T-helper 1 cell treated with Interleukin-12 subunit alpha and Interleukin-12 subunit beta and Interleukin-4 antibody, amounts not matched to agents 30 ng/mL and 1 ng/mL, for 36 hours (primary cell): ENCODE data around the gene KRTAP9-6. TPM values are rescaled to one million over a fixed set of nuclear protein-coding genes. Genes with fewer than 3 reads are reported as not detected.

Experiments
- total RNA-seq: library from RNA; stranded (reverse); gene quantifications from 2 replicates; pipeline ENCODE4 v1.2.3, GENCODE V29; 2022

The KRTAP9-6 gene
- total RNA-seq, 1 donor from 2014 or later: not detected

Other genes with a start within 250 kb of the KRTAP9-6 start
- not detected in 2 replicates for gene KRTAP1-5, start 238.2 kb upstream of the KRTAP9-6 start, total RNA-seq
- not detected in 2 replicates for gene KRTAP1-4, start 235.2 kb upstream of the KRTAP9-6 start, total RNA-seq
- gene KRTAP1-3, start 230.5 kb upstream of the KRTAP9-6 start, total RNA-seq: not detected in 2 replicates
- gene KRTAP1-1, start 223.9 kb upstream of the KRTAP9-6 start, total RNA-seq: not detected in 2 replicates
- not detected in 2 replicates for gene KRTAP2-1, start 218.1 kb upstream of the KRTAP9-6 start, total RNA-seq
- not detected in 2 replicates for gene KRTAP2-2, start 210.1 kb upstream of the KRTAP9-6 start, total RNA-seq
- not detected in 2 replicates for gene KRTAP2-3, start 205.3 kb upstream of the KRTAP9-6 start, total RNA-seq
- gene KRTAP2-4, start 199.5 kb upstream of the KRTAP9-6 start, total RNA-seq: not detected in 2 replicates
- not detected in 2 replicates for gene KRTAP4-7, start 181.2 kb upstream of the KRTAP9-6 start, total RNA-seq
- gene KRTAP4-8, start 167.2 kb upstream of the KRTAP9-6 start, total RNA-seq: not detected in 2 replicates
- not detected in 2 replicates for gene KRTAP4-16, start 163.2 kb upstream of the KRTAP9-6 start, total RNA-seq
- gene KRTAP4-9, start 160.0 kb upstream of the KRTAP9-6 start, total RNA-seq: not detected in 2 replicates
- not detected in 2 replicates for gene KRTAP4-11, start 147.0 kb upstream of the KRTAP9-6 start, total RNA-seq
- not detected in 2 replicates for gene KRTAP4-12, start 141.2 kb upstream of the KRTAP9-6 start, total RNA-seq
- gene KRTAP4-6, start 124.8 kb upstream of the KRTAP9-6 start, total RNA-seq: not detected in 2 replicates
- not detected in 2 replicates for gene KRTAP4-5, start 115.6 kb upstream of the KRTAP9-6 start, total RNA-seq
- not detected in 2 replicates for gene KRTAP4-4, start 104.6 kb upstream of the KRTAP9-6 start, total RNA-seq
- gene KRTAP4-3, start 97.2 kb upstream of the KRTAP9-6 start, total RNA-seq: not detected in 2 replicates
- not detected in 2 replicates for gene KRTAP4-2, start 87.2 kb upstream of the KRTAP9-6 start, total RNA-seq
- gene KRTAP4-1, start 80.5 kb upstream of the KRTAP9-6 start, total RNA-seq: not detected in 2 replicates
- gene KRTAP9-1, start 75.5 kb upstream of the KRTAP9-6 start, total RNA-seq: not detected in 2 replicates
- gene KRTAP9-2, start 38.7 kb upstream of the KRTAP9-6 start, total RNA-seq: not detected in 2 replicates
- gene KRTAP9-3, start 32.9 kb upstream of the KRTAP9-6 start, total RNA-seq: not detected in 2 replicates
- not detected in 2 replicates for gene KRTAP9-8, start 27.4 kb upstream of the KRTAP9-6 start, total RNA-seq
- gene KRTAP9-4, start 15.7 kb upstream of the KRTAP9-6 start, total RNA-seq: not detected in 2 replicates
- gene KRTAP9-9, start 10.0 kb upstream of the KRTAP9-6 start, total RNA-seq: not detected in 2 replicates
- not detected in 2 replicates for gene KRTAP9-7, start 10.3 kb downstream of the KRTAP9-6 start, total RNA-seq
- not detected in 2 replicates for gene KRTAP29-1, start 37.5 kb downstream of the KRTAP9-6 start, total RNA-seq
- gene KRTAP16-1, start 43.9 kb downstream of the KRTAP9-6 start, total RNA-seq: not detected in 2 replicates
- not detected in 2 replicates for gene KRTAP17-1, start 50.3 kb downstream of the KRTAP9-6 start, total RNA-seq
- gene KRT33A, start 85.5 kb downstream of the KRTAP9-6 start, total RNA-seq: not detected in 2 replicates
- not detected in 2 replicates for gene KRT33B, start 104.4 kb downstream of the KRTAP9-6 start, total RNA-seq
- gene KRT34, start 116.9 kb downstream of the KRTAP9-6 start, total RNA-seq: not detected in 2 replicates
- not detected in 2 replicates for gene KRT31, start 132.2 kb downstream of the KRTAP9-6 start, total RNA-seq
- gene KRT37, start 159.2 kb downstream of the KRTAP9-6 start, total RNA-seq: not detected in 2 replicates
- gene KRT38, start 175.6 kb downstream of the KRTAP9-6 start, total RNA-seq: not detected in 2 replicates
- gene KRT32, start 202.0 kb downstream of the KRTAP9-6 start, total RNA-seq: not detected in 2 replicates
- gene KRT35, start 215.8 kb downstream of the KRTAP9-6 start, total RNA-seq: not detected in 2 replicates
- gene KRT36, start 224.5 kb downstream of the KRTAP9-6 start, total RNA-seq: not detected in 2 replicates
- gene KRT13, start 240.2 kb downstream of the KRTAP9-6 start, total RNA-seq: not detected in 2 replicates